PC-3 (cell line): ENCODE measurements around the gene SLC4A7.
"Not testable (repeated sequence)": the region's sequence is repeated elsewhere in the genome, so short reads cannot be mapped to it uniquely, and the experiment has no call there.

ENCODE experiments used
- CTCF ChIP-seq: fragments of 300-600 bp; sonication (generic); conservative IDR thresholded peaks from 2 replicates; pipeline ENCODE4 v1.5.1; 2017; ENCODE audit warnings: antibody characterized with exemption, low read depth, mild to moderate bottlenecking, low read length
- EZH2 ChIP-seq: fragments of 300-600 bp; sonication (generic); IDR thresholded peaks from one replicate; pipeline ENCODE4 v1.6.1; 2017; ENCODE audit warnings: antibody characterized with exemption, mild to moderate bottlenecking, low read length; ENCODE audit not compliant: unreplicated experiment

GRCh38 chr3:27328982-27329762 is 155.0 kb downstream of the SLC4A7 start:
- TF ChIP-seq CTCF, EZH2: not testable (repeated sequence)
